H1 (cell line): Measurements from ENCODE around the gene DIPK1C. TPM values are rescaled to one million over a fixed set of nuclear protein-coding genes. Genes with fewer than 3 reads are reported as not detected.

Source experiments
- CTCF ChIA-PET: fragments of 300-600 bp; sonication (Branson Sonifier 250); formaldehyde crosslinking; loops from one replicate; lab custom pipeline; 2021; ENCODE audit not compliant: partially characterized antibody; lab: Charles Lee
- POLR2A ChIA-PET: fragments of 300-600 bp; sonication (Branson Sonifier 250); formaldehyde crosslinking; loops from one replicate; lab custom pipeline; 2021; ENCODE audit warnings: inconsistent platforms; ENCODE audit not compliant: partially characterized antibody; lab: Charles Lee
- DNase-seq, 2 experiments: peaks; one replicate each; pipeline versions ENCODE4 v3.0.0 to v3.0.0-alpha.2; 2010 to 2022; ENCODE audit warnings: low spot score in 2 of 2, low read depth in 1 of 2, mixed read lengths in 1 of 2
- FAIRE-seq: peaks from 2 replicates; lab custom pipeline; 2011; peaks lifted over from hg19 to GRCh38; lab: Jason Lieb, UNC
- H2AFZ ChIP-seq: 2 replicates; pipeline ENCODE4 v1.8.1; 2012; ENCODE audit warnings: low read length, inconsistent platforms
- H2AK5ac ChIP-seq: 2 replicates; pipeline ENCODE4 v1.6.1; 2013; ENCODE audit warnings: low read depth, low read length
- H2BK120ac ChIP-seq: replicated peaks from 2 replicates; pipeline ENCODE3; 2013; ENCODE audit warnings: low read depth, low read length, inconsistent platforms
- H2BK12ac ChIP-seq: 2 replicates; pipeline ENCODE4 v1.6.1; 2013; ENCODE audit warnings: low read depth, low read length
- H2BK15ac ChIP-seq: 2 replicates; pipeline ENCODE4 v1.6.1; 2013; ENCODE audit warnings: low read length
- H2BK20ac ChIP-seq: 2 replicates; pipeline ENCODE4 v1.6.1; 2013; ENCODE audit warnings: low read length
- H2BK5ac ChIP-seq: 2 replicates; pipeline ENCODE4 v1.6.1; 2013; ENCODE audit warnings: low read depth, low read length
- H3K14ac ChIP-seq: 2 replicates; pipeline ENCODE4 v1.6.1; 2013; ENCODE audit warnings: inconsistent platforms; ENCODE audit not compliant: insufficient read length
- H3K18ac ChIP-seq: 2 replicates; pipeline ENCODE4 v1.6.1; 2013; ENCODE audit warnings: low read length; ENCODE audit errors: extremely low read depth
- H3K23ac ChIP-seq: 2 replicates; pipeline ENCODE4 v1.6.1; 2013; ENCODE audit warnings: inconsistent platforms; ENCODE audit not compliant: insufficient read length
- H3K23me2 ChIP-seq: 2 replicates; pipeline ENCODE4 v1.6.1; 2013; ENCODE audit warnings: low read depth, low read length
- H3K27ac ChIP-seq: 2 replicates; pipeline ENCODE4 v1.6.1; 2011; ENCODE audit warnings: low read depth, low read length, inconsistent platforms
- H3K27me3 ChIP-seq, 4 experiments: replicated peaks in 1 of 4; 1 replicate in 1 of 4; 2 replicates in 3 of 4; pipeline versions ENCODE4 v1.6.1 to v1.8.1; 2011 to 2013; ENCODE audit warnings: low read length in 3 of 4, mild to moderate bottlenecking in 3 of 4, inconsistent platforms in 2 of 4, mixed read lengths in 2 of 4, moderate library complexity in 1 of 4; ENCODE audit not compliant: control insufficient read depth in 3 of 4, insufficient read depth in 3 of 4; ENCODE audit errors: extremely low read depth in 1 of 4
- H3K36me3 ChIP-seq, 4 experiments: 2 replicates each; pipeline versions ENCODE4 v1.6.1 to v1.8.1; 2011 to 2013; ENCODE audit warnings: mild to moderate bottlenecking in 4 of 4, low read length in 3 of 4, moderate library complexity in 2 of 4, control low read depth in 1 of 4, inconsistent platforms in 1 of 4; ENCODE audit not compliant: insufficient read depth in 4 of 4, control insufficient read depth in 2 of 4
- H3K4ac ChIP-seq: replicated peaks from 2 replicates; pipeline ENCODE3; 2013; ENCODE audit warnings: low read length, low read depth, mixed read lengths, inconsistent platforms; ENCODE audit not compliant: insufficient read length
- H3K4me1 ChIP-seq, 4 experiments: replicated peaks in 1 of 4; 1 replicate in 1 of 4; 2 replicates in 3 of 4; pipeline versions ENCODE4 v1.6.1 to v1.8.1; 2011 to 2013; ENCODE audit warnings: low read length in 3 of 4, inconsistent platforms in 2 of 4, mixed read lengths in 1 of 4; ENCODE audit not compliant: insufficient read depth in 4 of 4, control insufficient read depth in 3 of 4
- H3K4me2 ChIP-seq, 2 experiments: 2 replicates each; pipeline versions ENCODE4 v1.6.1 to v1.8.1; 2011 to 2013; ENCODE audit warnings: low read depth in 2 of 2, low read length in 2 of 2, control low read depth in 1 of 2, inconsistent platforms in 1 of 2, mild to moderate bottlenecking in 1 of 2; ENCODE audit not compliant: insufficient read depth in 1 of 2
- H3K4me3 ChIP-seq, 4 experiments: fragments of 200-600, 300-600 bp in 1 of 4; sonication (generic), shearing (Covaris generic), sonication (Bioruptor Twin) in 1 of 4; 2 replicates each; pipeline versions ENCODE4 v1.5.1 to v1.8.1; 2011 to 2016; ENCODE audit warnings: low read length in 4 of 4, low read depth in 3 of 4, control low read depth in 2 of 4, inconsistent platforms in 2 of 4, mild to moderate bottlenecking in 2 of 4, mixed read lengths in 1 of 4, moderate library complexity in 1 of 4; ENCODE audit not compliant: insufficient read depth in 2 of 4; ENCODE audit errors: extremely low read depth in 1 of 4
- H3K56ac ChIP-seq: replicated peaks from 2 replicates; pipeline ENCODE3; 2013; ENCODE audit warnings: low read depth, mild to moderate bottlenecking, mixed read lengths, low read length, inconsistent platforms; ENCODE audit not compliant: insufficient read length
- H3K79me1 ChIP-seq: 2 replicates; pipeline ENCODE4 v1.6.1; 2013; ENCODE audit warnings: low read depth, low read length, control low read depth
- H3K79me2 ChIP-seq, 2 experiments: 2 replicates each; pipeline versions ENCODE4 v1.6.1 to v1.8.1; 2012 to 2013; ENCODE audit warnings: low read length in 2 of 2, mild to moderate bottlenecking in 2 of 2, inconsistent platforms in 1 of 2; ENCODE audit not compliant: insufficient read depth in 2 of 2, control insufficient read depth in 1 of 2
- H3K9ac ChIP-seq, 4 experiments: replicated peaks in 1 of 4; 1 replicate in 1 of 4; 2 replicates in 3 of 4; pipeline versions ENCODE4 v1.6.1 to v1.8.1; 2011 to 2013; ENCODE audit warnings: low read depth in 3 of 4, low read length in 3 of 4, control low read depth in 2 of 4, mild to moderate bottlenecking in 2 of 4, moderate library complexity in 2 of 4, inconsistent platforms in 1 of 4; ENCODE audit errors: extremely low read depth in 1 of 4
- H3K9me3 ChIP-seq, 2 experiments: 2 replicates each; pipeline versions ENCODE4 v1.6.1 to v1.8.1; 2012 to 2013; ENCODE audit warnings: mild to moderate bottlenecking in 2 of 2, moderate library complexity in 2 of 2, control low read depth in 1 of 2, inconsistent platforms in 1 of 2, low read depth in 1 of 2, low read length in 1 of 2, mixed read lengths in 1 of 2; ENCODE audit not compliant: insufficient read depth in 2 of 2
- H4K20me1 ChIP-seq, 2 experiments: replicated peaks in 1 of 2; 2 replicates each; pipeline versions ENCODE3 to v1.8.1; 2011 to 2013; ENCODE audit warnings: inconsistent platforms in 2 of 2, low read length in 2 of 2, mild to moderate bottlenecking in 1 of 2; ENCODE audit not compliant: insufficient read depth in 2 of 2, control insufficient read depth in 1 of 2
- H4K5ac ChIP-seq: 2 replicates; pipeline ENCODE4 v1.6.1; 2013; ENCODE audit warnings: low read length, low read depth, mixed read lengths, inconsistent platforms; ENCODE audit not compliant: insufficient read length
- H4K8ac ChIP-seq: 2 replicates; pipeline ENCODE4 v1.8.0; 2013; ENCODE audit warnings: mild to moderate bottlenecking, moderate library complexity, low read length, inconsistent platforms; ENCODE audit not compliant: insufficient read depth; ENCODE audit errors: extremely low read depth
- H4K91ac ChIP-seq: replicated peaks from 2 replicates; pipeline ENCODE3; 2013; ENCODE audit warnings: low read length, mixed read lengths, inconsistent platforms; ENCODE audit not compliant: insufficient read length
- BCL11A ChIP-seq, 2 experiments: IDR thresholded peaks; one replicate each; pipeline ENCODE4 v1.6.1; 2011; ENCODE audit warnings: low read depth in 2 of 2, low read length in 2 of 2, mild to moderate bottlenecking in 2 of 2
- CREB1 ChIP-seq: IDR thresholded peaks from 2 replicates; pipeline ENCODE4 v1.6.1; 2012; ENCODE audit warnings: inconsistent platforms
- EGR1 ChIP-seq: IDR thresholded peaks from 2 replicates; pipeline ENCODE4 v1.6.1; 2011; ENCODE audit warnings: low read depth, low read length, borderline replicate concordance
- EZH2 ChIP-seq: fragments of 200-600 bp; sonication (generic); IDR thresholded peaks from 2 replicates; pipeline ENCODE4 v1.7.1; 2012; ENCODE audit warnings: low read depth, mild to moderate bottlenecking, moderate library complexity, low read length, inconsistent platforms; ENCODE audit not compliant: severe bottlenecking
- FOSL1 ChIP-seq: IDR thresholded peaks from 2 replicates; pipeline ENCODE4 v1.6.1; 2011; ENCODE audit warnings: mild to moderate bottlenecking, low read depth, low read length, moderate library complexity; ENCODE audit not compliant: insufficient read depth
- MAX ChIP-seq: IDR thresholded peaks from 2 replicates; pipeline ENCODE4 v1.6.1; 2012; ENCODE audit warnings: inconsistent platforms
- NANOG ChIP-seq: IDR thresholded peaks from 2 replicates; pipeline ENCODE4 v1.6.1; 2011; ENCODE audit warnings: low read length, low read depth, mild to moderate bottlenecking, inconsistent platforms; ENCODE audit not compliant: insufficient read depth, poor library complexity, severe bottlenecking
- RFX5 ChIP-seq: IDR thresholded peaks from 2 replicates; pipeline ENCODE4 v1.6.1; 2011; ENCODE audit warnings: low read depth, low read length, improper control_type of control experiment, borderline replicate concordance
- YY1 ChIP-seq: IDR thresholded peaks from 2 replicates; pipeline ENCODE4 v1.6.1; 2011; ENCODE audit warnings: low read depth, mild to moderate bottlenecking, low read length
- WGBS, 2 experiments: shearing (Covaris generic) in 1 of 2; methylation state at CpG; one replicate each; pipeline versions ENCODE4 v1.1.6 to v1.1.7; 2013 to 2015; ENCODE audit warnings: low lambda C conversion rate in 2 of 2, mixed read lengths in 2 of 2, inconsistent platforms in 1 of 2, low coverage in 1 of 2, missing lambda C conversion rate in 1 of 2; ENCODE audit not compliant: insufficient replicate concordance in 2 of 2, insufficient coverage in 1 of 2, insufficient read length in 1 of 2; ENCODE audit errors: extremely low coverage in 1 of 2, missing lambda C conversion rate in 1 of 2; 5-methylcytosine and 5-hydroxymethylcytosine counted together
- polyA plus RNA-seq, 7 experiments: library from polyadenylated mRNA; depleted of rRNA in 3 of 7; stranded (reverse) in 5 of 7; unstranded in 2 of 7; fragments of >200 nt in 5 of 7; fragments of 200-250 nt in 2 of 7; gene quantifications; 1 replicate in 5 of 7; 2 replicates in 1 of 7; 4 replicates in 1 of 7; pipeline versions ENCODE4 v1.2.1 to v1.2.3, GENCODE V29; 2011 to 2013; ENCODE audit warnings: missing spikeins in 2 of 7, mixed read lengths in 2 of 7
- total RNA-seq: library from RNA; stranded (reverse); fragmentation: NEBNext Ultra II Directional; extraction: Animal tissue kit (Norgen Biotek cat#: 25700); gene quantifications from 2 replicates; pipeline ENCODE4 v1.2.1, GENCODE V29; 2021

The DIPK1C gene
- total and polyA plus RNA-seq, 2 of the 8 experiments (the other 6 are each of a cell fraction or from before 2014, with no cell fraction given): 0.08 TPM; not detected in 1

- 91% methylated on average over 10 of the region's 10 CpGs; no CpG with 5 or more reads in 1 of the 2 experiments for WGBS, 2 experiments
- no peak overlapping the region for H2BK15ac ChIP-seq
- H2BK20ac ChIP-seq: no peak overlapping the region
- H3K18ac ChIP-seq: no peak overlapping the region
- H2AK5ac ChIP-seq: no peak overlapping the region
- no peak overlapping the region for H2BK12ac ChIP-seq
- no peak overlapping the region; a peak in 1 of 4 replicates for H3K4me2 ChIP-seq
- no peak overlapping the region for H3K23ac ChIP-seq
- H3K36me3 ChIP-seq: no peaks in the 10 kb centered on the region; a peak in 1 of 8 replicates
- no peak overlapping the region for H3K56ac ChIP-seq
- H3K4ac ChIP-seq: no peak overlapping the region
- no peak overlapping the region for H4K5ac ChIP-seq
- H3K23me2 ChIP-seq: peaks cover 7% of the 10 kb centered on the region; the same call in 1 of the 2 replicates
- H2BK120ac ChIP-seq: no peak overlapping the region
- H3K79me2 ChIP-seq: no peaks in the 10 kb centered on the region
- H3K9me3 ChIP-seq: no peaks in the 10 kb centered on the region
- H3K4me1 ChIP-seq: peaks cover 0 to 7% (median 1%) of the 10 kb centered on the region in 4 experiments; a peak in 4 of 7 replicates
- no peak overlapping the region for H2BK5ac ChIP-seq
- H3K27ac ChIP-seq: no peak overlapping the region
- H3K27me3 ChIP-seq: peaks cover 23 to 45% (median 34%) of the 10 kb centered on the region in 4 experiments
- FAIRE-seq: no peak
- ChIA-PET CTCF (no interaction called here), POLR2A (no interaction called here)
- TF ChIP-seq YY1: no peak
- no peak for TF ChIP-seq FOSL1
- no peak for TF ChIP-seq BCL11A (IDR thresholded peaks at IDR 0.05; ENCODE audit: low read depth in 2 of 2, low read length in 2 of 2)
- TF ChIP-seq EZH2: no peak
- no peak for TF ChIP-seq CREB1
- no peak for TF ChIP-seq MAX
- TF ChIP-seq NANOG: no peak
- no peak for TF ChIP-seq EGR1
- TF ChIP-seq RFX5: no peak
- DNase-seq: no peak
- no peaks in the 10 kb centered on the region for H3K79me1 ChIP-seq
- no peak overlapping the region for H4K8ac ChIP-seq
- H4K20me1 ChIP-seq: no peaks in the 10 kb centered on the region
- no peak overlapping the region for H3K14ac ChIP-seq
- no peak overlapping the region for H4K91ac ChIP-seq
- no peak overlapping the region for H2AFZ ChIP-seq
- H3K9ac ChIP-seq: no peak overlapping the region
- no peak overlapping the region for H3K4me3 ChIP-seq
These were observed 1.7 kb downstream of the DIPK1C start for GRCh38 chr18:74455386-74455785.
